GM19324 (cell line): ENCODE data around the gene PVR.

Experiments used
- ATAC-seq: cut with Tn5 transposase; IDR thresholded peaks from one replicate; pipeline ENCODE4 v1.9.1; 2021; ENCODE audit warnings: mild to moderate bottlenecking, moderate library complexity; ENCODE audit not compliant: unreplicated experiment, low FRiP score

PVR gene

DNA sequence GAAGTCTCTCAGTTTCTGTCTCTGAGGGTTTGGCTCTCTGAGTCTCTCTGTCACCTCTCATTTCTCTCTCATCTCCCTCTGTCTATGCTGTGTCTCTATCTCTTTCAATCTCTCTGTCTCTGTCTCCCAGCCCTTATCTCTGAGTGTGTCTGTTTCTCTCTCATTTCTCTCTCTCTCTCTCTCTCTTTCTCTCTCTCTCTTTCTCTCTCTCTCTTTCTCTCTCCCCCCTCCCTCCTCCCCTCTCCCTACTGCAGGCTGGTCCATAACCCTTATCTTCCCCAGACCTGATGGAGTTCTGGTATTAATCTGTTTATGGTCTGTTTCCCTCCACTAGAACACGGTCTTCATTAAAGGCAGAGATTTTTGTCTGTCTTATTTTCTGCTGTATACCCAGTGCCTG is 1.3 kb upstream of the PVR start:
- no peak for ATAC-seq

DNA sequence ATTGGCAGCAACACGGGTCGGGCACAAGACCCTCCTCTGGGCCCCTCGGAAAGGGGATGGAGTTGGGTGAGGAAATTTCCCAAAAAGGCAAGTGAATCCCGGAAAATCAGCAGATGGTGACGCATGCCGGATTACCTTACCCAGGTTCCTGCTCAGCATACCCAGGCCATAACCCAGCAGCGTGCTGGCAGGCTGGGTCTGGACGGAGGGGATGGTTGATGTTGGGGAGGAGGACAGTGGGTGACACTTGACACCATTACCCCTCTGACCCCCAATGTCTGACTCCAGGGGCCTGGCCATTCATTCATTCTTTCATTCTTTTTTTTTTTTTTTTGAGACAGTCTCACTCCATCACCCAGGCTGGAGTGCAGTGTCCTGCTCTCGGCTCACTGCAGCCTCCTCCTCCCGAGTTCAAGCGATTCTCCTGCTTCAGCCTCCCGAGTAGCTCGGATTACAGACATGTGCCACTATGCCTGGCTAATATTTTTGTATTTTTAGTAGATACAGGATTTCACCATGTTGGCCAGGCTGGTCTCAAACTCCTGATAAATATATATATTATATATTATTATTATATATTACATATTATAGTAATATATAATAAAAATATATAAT is 799 bp downstream of the PVR start:
- no peak for ATAC-seq

DNA sequence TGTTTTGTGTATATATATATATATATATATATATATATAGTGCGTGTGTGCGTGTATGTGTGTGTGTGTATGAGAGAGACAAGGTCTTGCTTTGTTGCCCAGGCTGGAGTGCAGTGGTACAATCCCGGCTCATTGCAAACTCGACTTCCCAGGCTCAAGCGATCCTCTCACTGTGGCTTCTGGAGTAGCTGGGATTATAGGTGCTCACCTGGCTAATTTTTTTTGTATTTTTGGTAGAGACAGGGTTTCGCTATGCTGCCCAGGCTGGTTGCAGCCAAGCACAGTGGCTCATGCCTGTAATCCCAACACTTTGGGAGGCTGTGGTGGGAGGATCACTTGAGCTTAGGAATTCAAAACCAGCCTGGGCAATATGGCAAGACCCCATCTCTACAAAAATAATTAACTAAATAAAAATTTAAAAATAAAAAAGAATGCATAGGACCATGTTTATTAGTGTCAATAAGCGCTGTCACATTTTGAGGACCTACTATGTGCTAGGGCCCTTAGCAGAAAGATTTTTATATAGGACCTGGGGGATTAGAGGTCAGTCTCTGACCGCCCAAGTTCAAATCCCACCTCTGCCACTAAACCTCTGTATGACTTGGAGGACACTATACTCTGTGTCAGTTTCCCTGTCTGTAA is 1.8 kb downstream of the PVR start:
- no peak for ATAC-seq

DNA sequence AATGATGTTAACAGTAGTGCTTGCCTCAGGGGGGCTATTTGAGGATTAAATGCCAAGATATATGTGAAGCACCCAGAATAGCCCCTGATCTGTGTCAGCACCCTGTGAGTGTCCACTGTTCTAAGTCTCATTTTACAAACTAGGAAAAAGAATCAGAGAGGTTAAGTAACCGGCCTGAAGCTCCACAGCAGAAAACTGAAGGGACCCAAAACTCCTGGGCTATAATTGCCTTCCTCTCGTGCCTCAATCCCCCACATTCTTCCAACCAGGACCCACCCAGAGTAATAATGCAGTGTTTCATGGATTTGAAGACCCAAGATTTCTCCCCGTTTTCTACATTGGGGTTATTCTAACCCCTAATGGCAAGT is 2.3 kb downstream of the PVR start:
- no peak for ATAC-seq

DNA sequence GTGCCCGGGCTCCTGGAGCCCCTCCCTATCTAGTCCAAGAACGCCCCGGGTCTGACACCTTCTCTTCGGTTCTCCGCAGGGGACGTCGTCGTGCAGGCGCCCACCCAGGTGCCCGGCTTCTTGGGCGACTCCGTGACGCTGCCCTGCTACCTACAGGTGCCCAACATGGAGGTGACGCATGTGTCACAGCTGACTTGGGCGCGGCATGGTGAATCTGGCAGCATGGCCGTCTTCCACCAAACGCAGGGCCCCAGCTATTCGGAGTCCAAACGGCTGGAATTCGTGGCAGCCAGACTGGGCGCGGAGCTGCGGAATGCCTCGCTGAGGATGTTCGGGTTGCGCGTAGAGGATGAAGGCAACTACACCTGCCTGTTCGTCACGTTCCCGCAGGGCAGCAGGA is 3.4 kb downstream of the PVR start:
- no peak for ATAC-seq

DNA sequence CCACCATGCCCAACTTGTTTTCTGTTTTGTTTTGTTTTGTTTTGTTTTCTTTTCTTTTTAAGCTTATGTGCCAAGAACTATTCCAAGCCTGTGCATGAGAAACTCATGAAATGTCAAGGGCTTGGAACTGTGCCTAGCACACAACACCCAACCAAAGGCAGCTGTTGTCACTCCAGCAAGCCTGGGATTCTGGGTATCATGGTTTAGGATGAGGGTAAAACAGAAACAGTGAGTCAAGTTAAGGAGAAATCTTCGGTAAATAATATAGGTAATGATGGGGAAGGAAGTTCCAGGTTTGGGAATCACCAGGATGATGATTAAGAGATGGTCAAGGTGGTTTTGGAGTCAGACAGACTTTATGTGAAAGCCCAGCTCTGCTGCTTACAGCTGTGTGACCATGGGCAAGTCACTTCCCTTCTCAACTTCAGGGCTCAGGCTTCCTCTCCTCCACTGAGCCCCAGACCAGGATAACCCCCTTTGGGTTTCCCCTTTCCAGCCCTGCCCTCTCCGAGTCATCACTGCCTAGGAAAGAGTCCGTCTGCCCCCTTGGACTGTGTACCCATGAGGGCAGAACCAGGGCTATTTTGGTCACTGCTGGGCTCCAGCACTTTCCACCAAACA is 5.0 kb downstream of the PVR start:
- ATAC-seq, result no peak

DNA sequence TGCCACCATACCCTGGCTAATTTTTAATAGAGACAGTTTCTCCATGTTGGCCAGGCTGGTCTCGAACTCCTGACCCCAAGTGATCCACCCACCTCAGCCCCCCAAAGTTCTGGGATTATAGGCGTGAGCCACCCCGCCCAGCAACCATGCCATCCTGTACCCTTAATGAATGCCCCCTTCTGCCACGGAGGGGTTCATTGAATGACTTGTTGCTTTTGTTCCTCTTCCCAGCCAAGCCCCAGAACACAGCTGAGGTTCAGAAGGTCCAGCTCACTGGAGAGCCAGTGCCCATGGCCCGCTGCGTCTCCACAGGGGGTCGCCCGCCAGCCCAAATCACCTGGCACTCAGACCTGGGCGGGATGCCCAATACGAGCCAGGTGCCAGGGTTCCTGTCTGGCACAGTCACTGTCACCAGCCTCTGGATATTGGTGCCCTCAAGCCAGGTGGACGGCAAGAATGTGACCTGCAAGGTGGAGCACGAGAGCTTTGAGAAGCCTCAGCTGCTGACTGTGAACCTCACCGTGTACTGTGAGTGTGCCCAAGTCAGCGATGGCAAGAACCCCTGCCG is 6.0 kb downstream of the PVR start:
- no peak for ATAC-seq

DNA sequence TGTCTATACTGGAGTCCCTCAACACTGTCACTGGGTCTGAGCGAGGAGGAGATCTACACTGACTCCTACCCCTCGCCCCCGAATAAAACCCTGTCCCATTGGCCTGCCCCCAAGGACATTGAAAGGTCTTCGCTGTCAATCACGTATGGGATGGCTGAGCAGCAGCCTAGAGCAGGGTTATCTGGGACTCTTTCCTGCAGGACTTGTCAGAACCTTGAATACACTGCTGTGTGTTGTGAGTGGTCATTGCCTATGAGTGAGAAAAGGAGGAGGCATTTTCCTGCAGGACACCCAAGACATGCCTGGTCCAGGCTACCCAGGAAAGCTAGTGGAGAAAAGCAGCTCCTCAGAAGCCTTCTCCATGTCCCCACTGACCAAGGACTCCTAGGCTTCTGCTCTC is 9.6 kb downstream of the PVR start:
- no peak for ATAC-seq

DNA sequence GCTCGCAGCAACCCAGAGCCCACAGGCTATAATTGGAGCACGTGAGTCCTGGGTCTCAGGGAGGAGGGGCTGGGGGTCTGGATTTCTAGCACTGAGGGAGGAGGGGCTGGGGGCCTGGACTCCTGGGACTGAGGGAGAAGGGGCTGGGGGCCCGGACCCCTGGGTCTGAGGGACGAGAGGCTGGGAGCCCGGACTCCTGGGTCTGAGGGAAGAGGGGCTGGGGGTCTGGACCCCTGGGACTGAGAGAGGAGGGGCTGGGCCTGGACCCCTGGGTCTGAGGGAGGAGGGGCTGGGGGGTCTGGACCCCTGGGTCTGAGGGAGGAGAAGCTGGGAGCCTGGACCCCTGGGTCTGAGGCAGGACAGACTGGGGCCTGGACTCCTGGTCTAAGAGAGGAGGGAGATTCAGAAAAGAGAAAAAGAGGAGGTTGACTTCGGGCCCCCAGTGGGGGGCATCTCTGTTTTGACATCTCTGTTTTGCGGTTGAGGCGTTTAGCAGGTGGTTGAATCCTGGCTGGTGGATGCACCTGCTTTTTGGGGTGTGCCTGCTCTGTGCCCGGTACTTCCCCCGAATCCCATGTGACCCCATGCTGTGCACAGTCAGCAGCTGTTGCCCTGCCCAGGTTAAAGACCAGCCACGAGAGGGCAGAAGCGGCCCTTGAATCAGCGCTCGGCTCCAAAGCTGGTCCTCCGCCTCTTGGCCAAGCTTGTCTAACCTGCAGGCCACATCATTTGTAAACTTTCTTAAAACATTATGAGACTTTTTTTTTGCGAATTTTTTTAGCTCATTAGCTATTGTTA is 10.5 kb downstream of the PVR start:
- peak; percentile 80 for ATAC-seq

DNA sequence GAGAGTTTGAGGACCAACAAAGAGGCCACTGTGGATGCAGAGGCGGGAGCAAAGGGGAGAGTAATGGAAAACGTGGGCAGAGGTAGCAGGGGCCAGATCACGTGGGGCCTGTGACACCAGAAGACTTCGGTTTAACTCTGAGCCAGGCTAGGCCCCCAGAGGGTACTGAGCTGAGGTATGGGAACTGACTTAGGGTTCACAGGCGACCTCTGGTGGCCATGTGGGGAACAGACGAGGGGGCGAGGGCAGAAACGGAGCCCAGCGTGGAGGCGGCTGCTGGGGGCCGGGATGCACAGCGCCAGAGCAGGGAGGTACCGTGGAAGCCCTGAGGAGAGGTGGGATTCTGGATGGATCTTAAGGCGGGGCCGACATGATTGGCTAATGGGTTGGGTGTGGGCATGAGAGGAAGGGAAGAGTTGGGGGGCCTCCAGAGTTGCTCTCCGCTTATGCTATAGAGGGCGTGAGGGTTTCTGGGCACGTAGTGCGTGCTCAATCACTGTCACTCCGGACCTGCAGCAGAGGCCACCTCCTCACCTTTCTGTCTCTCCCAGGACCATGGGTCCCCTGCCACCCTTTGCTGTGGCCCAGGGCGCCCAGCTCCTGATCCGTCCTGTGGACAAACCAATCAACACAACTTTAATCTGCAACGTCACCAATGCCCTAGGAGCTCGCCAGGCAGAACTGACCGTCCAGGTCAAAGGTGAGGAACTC is 13.7 kb downstream of the PVR start:
- ATAC-seq, result no peak

DNA sequence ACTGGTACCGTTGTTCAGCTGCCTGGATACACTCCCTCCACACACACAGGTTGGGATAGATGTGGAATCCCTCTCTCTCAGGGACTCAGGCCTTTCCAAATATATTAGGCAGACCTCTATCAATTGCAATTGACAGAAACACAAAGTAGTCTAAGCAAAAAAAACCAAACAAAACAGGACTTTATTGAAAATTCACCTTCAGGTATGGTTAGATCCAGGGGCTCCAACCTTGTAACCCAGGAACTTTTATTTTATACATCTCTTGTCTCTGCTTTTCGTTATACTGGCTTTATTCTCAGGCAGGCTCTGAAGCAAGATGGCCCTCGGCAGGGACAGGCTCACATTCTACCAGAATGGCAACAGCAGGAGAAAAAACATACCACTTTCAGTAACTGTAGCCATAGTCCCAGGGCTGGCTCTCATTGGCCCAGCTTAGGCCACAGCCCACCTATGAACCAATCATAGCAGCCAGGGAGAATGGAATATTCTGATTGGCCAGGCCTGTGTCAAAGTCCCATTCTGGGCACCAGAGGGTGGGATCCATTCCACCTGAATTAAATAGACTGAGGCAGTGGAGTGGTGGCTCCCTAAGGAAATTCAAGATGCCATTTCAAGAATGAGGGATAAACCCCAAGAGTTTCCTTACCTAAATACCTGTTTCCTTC is 14.5 kb downstream of the PVR start:
- no peak for ATAC-seq

DNA sequence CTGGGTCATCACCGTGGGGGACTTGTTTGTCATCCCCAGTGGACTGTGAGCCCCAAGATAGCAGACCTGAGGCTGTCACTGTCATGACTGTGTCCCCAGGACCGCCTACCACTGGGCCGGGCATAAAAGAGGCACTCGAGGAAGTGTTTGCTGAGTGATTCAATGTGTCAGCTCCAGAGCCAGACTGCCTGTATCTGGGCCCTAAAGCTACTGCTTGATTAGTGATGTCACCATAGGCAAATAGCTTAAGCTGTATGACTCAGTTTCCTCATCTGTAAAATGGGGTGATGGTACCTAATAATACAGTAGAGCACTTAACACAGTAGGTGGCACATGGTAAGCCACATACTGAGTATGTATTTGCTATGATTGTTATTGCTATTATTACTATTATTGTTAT is 16.4 kb downstream of the PVR start:
- ATAC-seq, result no peak

DNA sequence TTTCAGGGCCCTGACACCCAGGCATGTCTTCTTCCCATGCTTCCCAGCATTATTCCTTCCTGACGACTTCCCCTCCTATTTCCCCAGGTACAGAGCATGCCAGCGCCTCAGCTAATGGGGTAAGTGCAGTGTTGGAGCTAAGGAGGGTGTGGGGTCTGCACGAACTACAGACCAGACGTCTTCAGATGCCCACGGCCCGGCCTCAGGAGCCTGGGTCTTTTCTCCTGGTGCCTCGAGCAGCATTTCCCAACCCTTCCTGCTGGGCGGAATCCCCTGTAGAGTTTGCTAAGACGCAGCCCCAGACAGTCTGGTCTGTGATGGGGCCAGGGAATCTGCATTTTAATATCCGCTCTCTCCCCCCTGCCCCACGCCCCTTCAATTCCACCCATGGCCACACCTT is 17.5 kb downstream of the PVR start:
- no peak for ATAC-seq

DNA sequence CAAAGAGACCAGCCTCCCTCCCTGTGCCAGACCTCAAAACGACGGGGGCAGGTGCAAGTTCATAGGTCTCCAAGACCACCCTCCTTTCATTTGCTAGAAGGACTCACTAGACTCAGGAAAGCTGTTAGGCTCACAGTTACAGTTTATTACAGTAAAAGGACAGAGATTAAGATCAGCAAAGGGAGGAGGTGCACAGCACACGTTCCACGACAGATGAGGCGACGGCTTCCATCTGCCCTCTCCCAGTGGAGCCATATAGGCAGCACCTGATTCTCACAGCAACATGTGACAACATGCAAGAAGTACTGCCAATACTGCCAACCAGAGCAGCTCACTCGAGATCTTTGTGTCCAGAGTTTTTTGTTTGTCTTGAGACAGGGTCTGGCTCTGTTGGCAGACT is 18.2 kb downstream of the PVR start:
- no peak for ATAC-seq

DNA sequence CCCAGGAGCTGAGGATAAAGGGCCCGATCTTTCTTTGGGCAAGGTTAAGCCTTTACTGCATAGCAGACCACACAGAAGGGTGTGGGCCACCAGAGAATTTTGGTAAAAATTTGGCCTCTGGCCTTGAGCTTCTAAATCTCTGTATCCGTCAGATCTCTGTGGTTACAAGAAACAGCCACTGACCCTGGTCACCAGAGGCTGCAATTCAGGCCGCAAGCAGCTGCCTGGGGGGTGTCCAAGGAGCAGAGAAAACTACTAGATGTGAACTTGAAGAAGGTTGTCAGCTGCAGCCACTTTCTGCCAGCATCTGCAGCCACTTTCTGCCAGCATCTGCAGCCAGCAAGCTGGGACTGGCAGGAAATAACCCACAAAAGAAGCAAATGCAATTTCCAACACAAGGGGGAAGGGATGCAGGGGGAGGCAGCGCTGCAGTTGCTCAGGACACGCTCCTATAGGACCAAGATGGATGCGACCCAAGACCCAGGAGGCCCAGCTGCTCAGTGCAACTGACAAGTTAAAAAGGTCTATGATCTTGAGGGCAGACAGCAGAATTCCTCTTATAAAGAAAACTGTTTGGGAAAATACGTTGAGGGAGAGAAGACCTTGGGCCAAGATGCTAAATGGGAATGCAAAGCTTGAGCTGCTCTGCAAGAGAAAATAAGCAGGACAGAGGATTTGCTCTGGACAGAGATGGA is 19.1 kb downstream of the PVR start:
- ATAC-seq, result no peak

DNA sequence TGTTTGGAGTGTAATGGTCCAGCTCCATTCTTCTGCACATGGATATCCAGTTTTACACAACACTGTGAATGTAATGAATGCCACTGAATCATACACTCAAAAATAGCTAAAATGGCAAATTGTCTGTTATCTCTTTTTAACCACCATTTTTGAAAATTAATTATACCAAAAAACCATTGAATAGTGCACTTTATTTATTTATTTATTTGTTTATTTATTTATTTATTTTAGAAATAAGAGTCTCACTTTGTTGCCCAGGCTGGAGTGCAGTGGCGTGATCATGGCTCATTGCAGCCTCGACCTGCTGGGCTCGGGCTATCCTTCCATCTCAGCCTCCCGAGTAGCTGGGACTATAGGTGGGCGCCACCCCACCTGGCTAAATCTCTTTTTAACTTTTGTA is 20.3 kb downstream of the PVR start:
- no peak for ATAC-seq

DNA sequence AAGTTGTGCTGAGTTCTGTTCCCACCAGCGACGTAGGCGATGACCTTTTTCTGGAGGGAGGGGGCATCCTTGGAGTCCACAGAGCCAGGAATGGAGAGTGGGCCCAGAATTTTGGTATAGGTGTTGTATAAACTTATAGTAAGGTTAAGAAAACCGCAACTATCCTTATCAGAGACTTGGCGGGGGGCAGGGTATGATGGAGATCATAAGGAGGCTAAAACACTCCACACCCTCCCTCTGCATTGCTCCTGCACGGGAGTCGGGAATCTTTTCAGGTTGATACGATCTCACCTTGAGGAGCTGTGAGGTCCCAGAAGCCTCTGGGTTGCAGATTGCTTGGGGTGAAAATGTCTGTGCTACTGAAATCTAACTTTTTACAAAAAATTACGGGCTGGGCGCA is 21.3 kb downstream of the PVR start:
- no peak for ATAC-seq

DNA sequence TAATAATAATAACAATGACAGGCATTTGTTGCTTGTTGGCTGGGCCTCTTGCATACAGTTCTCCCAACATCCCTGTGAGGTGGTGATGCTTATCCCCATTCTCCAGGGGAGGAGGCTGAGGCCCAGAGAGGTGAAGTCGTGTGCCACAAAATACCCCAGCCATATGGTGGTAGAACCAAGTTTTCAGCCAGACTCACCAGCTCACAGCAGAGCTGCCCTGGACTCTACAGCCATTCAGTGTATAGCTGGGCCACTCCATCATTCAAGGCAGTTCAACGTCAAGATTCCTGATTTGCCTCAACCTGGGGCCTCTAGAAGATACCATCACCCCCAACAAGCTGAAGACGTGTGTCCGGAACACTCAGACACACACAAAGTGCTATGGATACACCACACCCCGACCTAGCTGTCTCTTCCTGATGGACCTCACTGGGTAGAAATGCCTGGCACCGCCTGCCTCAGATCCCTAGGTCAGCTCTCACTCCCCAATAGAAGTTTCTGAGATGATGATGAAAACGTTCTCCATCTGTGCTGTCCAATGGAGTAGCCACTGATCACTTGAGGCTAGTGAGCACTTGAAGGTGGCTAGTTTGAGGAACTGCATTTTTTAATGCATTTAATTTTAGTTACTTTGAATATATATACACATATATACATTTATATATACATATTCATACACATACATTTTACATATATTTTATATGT is 23.3 kb downstream of the PVR start:
- no peak for ATAC-seq
